Posterior vena cava (tissue), 2 donors: ENCODE results near the gene MOB3A. TPM values are rescaled to one million over a fixed set of nuclear protein-coding genes. Genes with fewer than 3 reads are reported as not detected.
A peak's percentile ranks its signal among the peaks of the same experiment; 100 is the strongest.
"Not testable (repeated sequence)": the region's sequence is repeated elsewhere in the genome, so short reads cannot be mapped to it uniquely, and the experiment has no call there.

Experiments
- DNase-seq: peaks from one replicate; pipeline ENCODE4 v3.0.0-alpha.2; 2020; ENCODE audit warnings: low spot score
- intact Hi-C, 2 donors: fragments of 100-400 bp; cut with DNase I; formaldehyde crosslinking; loops; one replicate each; pipeline versions ENCODE4 v1.14.1 to v1.14.2; 2022 to 2023
- total RNA-seq, 2 donors: library from RNA; stranded (reverse); fragmentation: NEBNext Ultra II Directional; extraction: Animal tissue kit (Norgen Biotek cat#: 25700); gene quantifications; one replicate each; pipeline ENCODE4 v1.2.1, GENCODE V29; 2021
- donor health status: DM: yes; HTN: yes; CAD: no.
- donor health status: DM: yes; HTN: yes; CAD: no.

Gene MOB3A
- total RNA-seq, 2 donors from 2014 or later = 55.8 to 57.1 TPM

DNA sequence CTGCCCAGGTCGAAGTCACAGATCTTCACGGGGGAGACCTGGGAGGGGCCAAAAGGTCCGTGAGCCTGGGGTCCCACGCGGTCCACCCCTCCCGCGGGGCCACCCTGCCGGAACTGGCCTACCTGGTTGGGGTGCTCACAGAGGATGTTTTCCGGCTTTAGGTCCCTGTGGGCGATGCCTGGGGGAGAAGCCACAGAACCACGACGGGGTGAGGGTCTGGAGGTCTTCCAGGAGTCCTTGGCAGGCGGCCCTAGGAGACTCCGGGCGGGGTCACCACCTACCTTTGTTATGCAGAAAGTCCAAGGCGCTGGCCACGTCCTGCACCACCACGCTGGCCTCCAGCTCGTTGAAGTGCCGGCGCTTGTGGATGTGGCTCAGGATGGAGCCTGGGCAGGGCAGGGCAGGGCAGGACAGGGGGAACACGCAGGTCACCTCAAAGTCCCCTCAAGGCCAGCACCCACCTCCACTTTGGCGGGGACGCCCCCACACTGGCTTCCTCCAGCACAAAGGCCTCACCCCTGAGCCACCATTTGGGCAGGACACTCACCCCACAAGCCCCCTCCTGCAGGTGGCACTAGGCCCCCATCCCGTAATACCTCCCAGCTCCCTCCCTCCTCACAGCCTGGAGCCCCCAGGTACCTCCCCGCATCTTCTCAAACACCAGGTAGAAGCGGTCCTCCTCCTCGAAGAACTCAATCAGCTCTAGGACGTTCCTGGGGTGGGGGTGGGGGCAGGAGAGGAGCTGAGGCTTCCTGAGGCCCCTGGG lies 53.5 kb downstream of the MOB3A start:
- intact Hi-C loops = no loop called here
- no peak for DNase-seq

DNA sequence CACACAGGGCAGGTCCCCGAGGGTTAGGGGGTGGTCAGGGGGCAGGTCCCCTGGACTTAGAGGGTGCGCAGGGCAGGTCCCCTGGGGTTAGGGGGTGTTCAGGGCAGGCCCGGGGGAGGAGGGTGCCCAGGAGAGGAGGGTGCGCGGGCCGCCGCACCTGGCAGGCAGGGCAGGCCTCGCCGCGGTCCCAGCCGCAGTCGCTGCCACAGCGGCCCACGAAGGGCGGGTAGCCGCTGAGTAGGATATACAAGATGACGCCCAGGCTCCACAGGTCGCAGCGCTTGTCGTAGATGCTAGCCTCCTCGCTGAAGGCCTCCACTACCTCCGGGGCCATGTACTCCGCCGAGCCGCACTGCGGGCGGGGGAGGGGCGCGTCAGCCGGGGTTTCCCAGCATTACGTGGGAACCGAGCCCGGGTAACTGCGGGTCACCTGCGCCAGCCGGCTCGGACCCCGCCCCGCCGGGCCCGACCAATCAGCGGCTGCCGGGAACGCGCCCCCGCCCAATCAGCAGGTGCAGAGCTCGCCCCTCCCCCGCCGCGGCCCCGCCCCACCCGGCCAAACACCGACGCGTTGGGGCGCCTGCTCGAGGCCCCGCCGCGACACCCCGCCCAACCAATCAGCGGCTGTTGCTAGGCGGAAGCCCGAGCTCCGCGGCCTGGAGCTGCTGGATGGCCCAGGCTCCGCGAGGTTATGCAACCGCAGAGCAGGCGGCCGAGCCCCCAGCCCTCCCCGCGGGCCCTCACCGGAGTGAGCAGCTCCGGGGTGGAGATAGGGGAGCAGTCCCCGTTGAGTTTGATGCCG lies 54.2 kb downstream of the MOB3A start:
- intact Hi-C loops = no loop called here
- DNase-seq = peak; percentile 99

DNA sequence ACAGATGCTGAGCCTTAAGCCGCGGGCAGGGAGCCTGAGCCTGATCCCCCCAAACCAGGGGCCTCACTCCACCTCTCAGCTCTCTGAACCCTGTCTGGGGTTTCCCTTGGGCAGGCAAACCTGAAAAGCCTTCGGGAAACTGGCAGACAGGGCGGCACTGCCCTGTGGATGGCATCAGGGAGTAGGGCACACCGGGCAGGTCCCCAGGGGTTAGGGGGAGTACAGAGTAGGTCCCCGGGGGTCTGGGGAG lies 54.8 kb downstream of the MOB3A start:
- intact Hi-C loops = no loop called here
- no peak for DNase-seq

- intact Hi-C loops = no loop called here
- no peak for DNase-seq
These were observed 55.3 kb downstream of the MOB3A start for GRCh38 chr19:2040647-2041432.

GRCh38 chr19:2039959-2040646 lies 56.0 kb downstream of the MOB3A start:
- no peak for DNase-seq
- intact Hi-C loops = no loop called here

GRCh38 chr19:2039089-2039958 lies 56.8 kb downstream of the MOB3A start:
- DNase-seq = no peak

DNA sequence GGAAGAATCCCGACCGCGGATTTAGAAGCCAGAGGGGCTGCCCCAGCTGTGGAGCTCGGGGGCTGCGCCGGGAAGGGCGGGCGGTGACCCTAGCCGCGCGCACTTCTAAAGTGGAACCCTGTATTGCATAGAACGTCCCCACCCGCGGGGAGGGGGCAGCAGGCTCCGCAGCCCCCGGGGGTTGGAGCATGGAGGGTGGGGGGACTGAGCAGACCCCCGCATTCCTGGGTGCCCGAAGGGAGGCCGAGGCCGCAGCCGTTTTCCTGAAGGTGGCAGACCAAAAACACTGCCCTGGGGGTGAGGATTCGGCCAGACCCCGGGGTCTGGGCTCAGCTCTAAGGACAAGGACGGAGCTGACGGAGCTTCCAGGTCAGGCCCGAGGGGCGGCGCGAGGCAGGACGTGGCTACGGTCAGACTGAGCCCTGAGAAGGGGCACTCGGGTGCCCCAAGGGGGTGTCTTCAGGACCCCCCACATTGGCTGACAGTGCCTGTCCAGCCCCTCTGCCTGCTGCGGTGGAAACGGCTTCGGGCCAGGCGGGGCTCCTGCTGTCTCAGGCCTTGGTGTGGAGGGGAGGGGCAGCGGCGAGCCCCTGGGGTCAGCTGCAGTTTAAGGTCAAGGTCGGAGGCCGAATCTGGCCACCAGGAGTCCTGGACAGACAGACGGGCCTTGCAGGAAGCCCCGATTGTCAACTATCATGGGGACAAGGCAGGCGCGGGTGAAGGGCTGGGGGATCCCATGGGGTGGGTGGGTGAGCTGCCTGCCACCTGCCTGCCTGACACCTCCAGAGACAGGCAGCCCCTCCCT lies 57.6 kb downstream of the MOB3A start:
- intact Hi-C loops = no loop called here
- no peak for DNase-seq

More at GRCh38 chr19:2039089-2039958, 56.8 kb downstream of the MOB3A start:
- intact Hi-C loops = no loop called here

GRCh38 chr19:2037651-2038255 lies 58.4 kb downstream of the MOB3A start:
- DNase-seq = no peak
- intact Hi-C loops = no loop called here

DNA sequence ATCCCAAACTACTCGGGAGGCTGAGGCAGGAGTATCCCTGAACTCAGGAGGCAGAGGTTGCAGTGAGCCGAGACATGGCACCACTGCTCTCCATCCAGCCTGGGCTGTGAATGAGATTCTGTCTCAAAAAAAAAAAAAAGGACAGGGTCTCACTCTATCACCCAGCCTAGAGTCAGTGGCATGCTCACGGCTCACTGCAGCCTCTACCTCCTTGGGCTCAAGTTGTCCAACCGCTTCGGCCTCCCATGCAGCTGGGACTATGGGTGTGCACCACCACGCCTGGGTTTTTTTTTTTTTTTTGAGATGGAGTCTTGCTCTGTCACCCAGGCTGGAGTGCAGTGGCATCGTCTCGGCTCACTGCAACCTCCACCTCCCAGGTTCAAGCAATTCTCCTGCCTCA lies 59.7 kb downstream of the MOB3A start:
- intact Hi-C loops = no loop called here
- DNase-seq = no peak

DNA sequence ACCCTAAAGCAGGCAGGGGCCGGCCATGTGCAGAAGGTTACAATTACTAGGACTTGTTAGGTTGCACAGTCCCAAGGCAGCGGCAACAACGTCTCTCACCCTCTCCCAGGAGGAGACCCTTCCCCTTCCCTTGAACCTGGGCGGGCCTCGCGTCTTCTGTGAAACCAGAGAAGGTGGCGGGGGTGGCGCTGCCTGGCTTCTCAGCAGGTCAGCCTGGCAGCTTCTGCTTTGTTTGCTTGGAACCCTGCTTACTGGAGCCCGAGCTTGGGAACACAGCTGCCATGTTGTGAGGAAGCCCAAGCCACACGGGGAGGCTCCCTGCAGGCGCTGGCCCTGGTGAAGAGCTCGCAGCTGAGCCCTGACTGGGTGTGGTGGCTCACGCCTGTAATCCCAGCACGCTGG lies 60.5 kb downstream of the MOB3A start:
- intact Hi-C loops = no loop called here
- no peak for DNase-seq

- intact Hi-C loops = no loop called here
- DNase-seq = peak; percentile 90
These were observed 61.2 kb downstream of the MOB3A start for GRCh38 chr19:2034729-2035589.

DNA sequence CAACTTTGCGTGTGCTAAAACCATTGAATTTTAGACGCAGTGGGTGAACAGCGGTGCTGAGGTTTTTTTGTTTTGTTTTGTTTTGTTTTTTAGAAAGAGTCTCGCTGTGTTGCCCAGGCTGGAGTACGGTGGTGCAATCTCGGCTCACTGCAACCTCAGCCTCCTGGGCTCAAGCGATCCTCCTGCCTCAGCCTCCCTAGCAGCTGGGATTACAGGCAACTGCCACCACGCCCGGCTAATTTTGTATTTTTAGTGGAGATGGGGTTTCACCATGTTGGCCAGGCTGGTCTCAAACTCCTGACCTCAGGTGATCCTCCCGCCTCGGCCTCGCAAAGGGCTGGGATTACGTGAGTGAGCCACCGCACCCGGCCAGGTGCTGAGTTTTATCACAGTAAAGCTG lies 61.9 kb downstream of the MOB3A start:
- intact Hi-C loops, DNase-seq: not testable (repeated sequence)

- DNase-seq = no peak
- intact Hi-C loops = no loop called here
These were observed 62.3 kb downstream of the MOB3A start for GRCh38 chr19:2033825-2034159.

GRCh38 chr19:2033115-2033824 lies 62.9 kb downstream of the MOB3A start:
- intact Hi-C loops = no loop called here
- no peak for DNase-seq

GRCh38 chr19:2032296-2032941 lies 63.7 kb downstream of the MOB3A start:
- intact Hi-C loops = no loop called here
- peak; percentile 98 for DNase-seq

- no peak for DNase-seq
- intact Hi-C loops = no loop called here
These were observed 68.8 kb downstream of the MOB3A start for GRCh38 chr19:2027361-2027760.
